CD4-positive, alpha-beta T cell treated with Interleukin-17A for 4 hours (primary cell): ENCODE data around the gene IL1R2.

ENCODE experiments used
- DNase-seq: peaks from one replicate; pipeline ENCODE4 v3.0.0-alpha.2; 2020; ENCODE audit warnings: mixed read lengths

IL1R2 gene

GRCh38 chr2:102044235-102044896, 52.6 kb downstream of the IL1R2 start:
- DNase-seq: no peak

GRCh38 chr2:102044967-102045489, 53.3 kb downstream of the IL1R2 start:
- DNase-seq: no peak

DNA sequence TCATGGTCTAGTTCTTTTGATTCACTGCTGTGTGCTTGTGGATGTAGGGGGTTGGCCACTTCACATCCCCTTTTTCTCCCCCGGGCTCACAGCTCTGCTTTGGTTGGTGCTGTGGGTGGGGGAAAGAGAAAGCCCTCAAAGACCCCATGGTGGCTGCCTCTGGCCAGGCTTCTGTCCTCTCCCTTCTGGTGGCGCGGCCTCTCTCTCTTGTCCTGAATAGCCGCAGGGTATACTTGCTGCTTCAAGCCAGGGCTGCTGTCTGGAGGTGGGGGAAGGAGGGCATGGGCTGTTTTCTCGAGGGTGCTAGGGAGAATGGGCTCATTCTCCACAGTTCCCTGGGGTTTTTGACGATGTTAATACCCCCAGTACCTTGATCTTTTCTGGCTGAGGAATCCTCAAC, 53.9 kb downstream of the IL1R2 start:
- no peak for DNase-seq

DNA sequence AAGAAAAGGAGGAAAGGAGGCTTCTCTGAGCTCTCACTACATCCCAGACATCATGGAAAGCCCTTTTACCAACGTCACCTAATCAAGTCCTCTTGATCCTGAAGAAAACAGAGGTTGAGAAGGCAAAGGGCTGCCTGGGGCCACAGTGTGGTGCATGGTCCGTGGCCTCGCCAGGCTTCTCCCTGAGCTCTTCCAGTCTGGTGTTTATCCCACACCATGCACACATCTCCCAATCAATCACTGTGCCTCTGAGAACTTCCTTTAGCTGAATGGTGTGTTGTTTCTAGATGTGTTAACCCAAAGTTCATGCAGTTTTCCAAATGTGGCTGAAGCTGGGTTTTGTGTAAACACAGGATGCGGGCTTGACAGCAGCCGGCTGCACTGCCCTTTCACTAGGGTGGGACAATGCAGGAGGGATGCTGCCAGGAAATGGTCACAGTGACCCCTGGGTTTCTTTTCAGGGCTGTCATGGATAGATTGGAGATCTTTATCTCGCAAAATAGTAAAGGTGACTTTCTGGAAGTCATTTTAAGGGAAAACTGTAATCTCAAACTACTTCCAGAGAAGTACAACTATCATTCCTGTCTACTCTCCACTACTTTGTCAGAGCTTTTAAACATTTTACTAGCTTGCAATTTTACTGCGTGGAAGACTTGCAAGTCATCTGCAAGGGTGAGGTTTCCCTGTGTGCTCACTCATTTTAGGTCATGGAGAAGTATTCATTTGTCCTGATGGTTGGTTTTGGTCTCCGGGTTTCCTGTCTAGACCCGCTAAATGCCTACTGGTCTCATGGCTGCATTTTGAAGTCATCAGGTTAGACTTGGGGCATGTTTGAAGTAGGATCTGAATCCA, 54.6 kb downstream of the IL1R2 start:
- no peak for DNase-seq

GRCh38 chr2:102048465-102048864, 56.7 kb downstream of the IL1R2 start:
- DNase-seq: no peak

DNA sequence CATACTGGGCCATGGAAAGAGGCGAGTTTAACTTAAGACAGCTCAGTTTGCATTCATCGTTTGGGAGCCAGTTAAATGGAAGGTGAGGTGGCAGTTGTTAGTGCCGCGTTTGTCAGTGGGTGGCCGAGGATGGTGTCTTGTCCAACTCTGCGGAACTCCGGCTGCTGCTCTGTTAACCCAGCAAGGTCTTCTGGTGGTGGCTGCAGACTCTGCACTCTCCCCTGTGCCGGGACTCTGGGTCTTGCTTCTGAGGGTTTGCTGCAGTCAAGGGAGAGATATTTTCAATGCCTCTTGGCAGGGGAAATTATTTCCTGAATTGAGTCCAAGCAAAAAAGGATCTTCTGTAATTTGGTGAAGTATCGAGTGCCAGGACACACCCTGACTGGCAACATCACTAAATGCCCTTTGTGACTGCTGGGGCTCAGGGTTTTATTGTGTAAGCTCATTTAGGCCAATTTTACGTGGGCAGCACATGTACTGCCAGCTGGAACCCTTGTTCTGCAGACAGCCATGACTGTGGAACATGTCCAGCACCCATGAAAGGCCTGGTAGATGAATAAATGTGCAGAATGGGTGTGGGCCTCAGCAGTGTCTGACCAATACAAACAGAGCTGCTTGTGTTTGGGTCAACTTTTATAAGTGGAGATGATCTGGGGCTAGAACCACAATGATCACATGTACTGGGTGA, 58.1 kb downstream of the IL1R2 start:
- DNase-seq: no peak

- DNase-seq: no peak
Measured at GRCh38 chr2:102050854-102051391, 59.2 kb downstream of the IL1R2 start.

DNA sequence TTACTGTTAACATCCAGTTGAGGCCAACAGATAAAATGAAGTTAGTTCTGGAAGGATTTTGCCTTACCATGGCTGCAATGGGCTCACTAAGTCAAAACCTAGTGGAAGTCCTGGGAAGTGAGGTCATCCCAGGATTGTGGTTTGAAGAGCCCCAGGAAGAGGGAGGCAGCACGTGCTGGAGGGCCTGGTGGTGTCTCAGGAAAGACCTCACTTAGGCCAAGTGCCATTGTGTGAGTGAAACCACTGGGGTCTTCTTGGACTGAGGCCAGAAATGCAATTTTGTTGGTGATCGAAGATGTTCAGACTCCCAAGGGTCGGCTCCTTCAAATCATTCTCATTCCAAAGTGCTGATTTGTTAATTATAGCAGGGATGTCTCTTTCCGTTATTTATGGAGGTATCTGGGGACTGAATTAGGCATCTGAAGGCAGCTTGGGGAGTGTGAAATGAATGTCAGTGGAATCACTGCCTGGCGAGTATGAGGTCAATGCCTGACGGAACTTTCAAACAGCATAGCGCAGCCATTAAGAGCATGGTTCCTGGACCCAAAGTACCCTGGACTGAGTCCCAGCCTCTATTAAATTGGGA, 60.0 kb downstream of the IL1R2 start:
- no peak for DNase-seq

- DNase-seq: no peak
Measured at GRCh38 chr2:102052365-102052764, 60.6 kb downstream of the IL1R2 start.

DNA sequence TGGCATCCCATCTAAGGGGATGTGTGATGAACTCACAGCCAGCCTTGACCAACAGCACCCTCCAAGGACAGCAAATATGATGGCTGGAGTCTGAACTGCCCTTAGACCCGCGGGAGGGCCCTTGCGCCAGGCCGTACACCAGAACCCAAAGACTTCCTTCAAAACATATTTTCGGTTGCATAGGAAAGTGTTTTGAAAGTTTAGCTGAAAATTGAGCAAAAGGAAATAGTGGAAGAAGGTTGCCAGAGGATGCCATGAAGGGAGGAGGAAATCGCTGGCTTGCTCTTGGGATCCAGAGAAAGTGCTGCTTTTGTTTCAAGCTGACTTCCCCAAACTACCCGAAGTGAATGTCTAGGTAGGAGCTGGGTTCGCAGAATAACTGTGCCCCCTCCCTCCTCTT, 61.3 kb downstream of the IL1R2 start:
- DNase-seq: no peak

DNA sequence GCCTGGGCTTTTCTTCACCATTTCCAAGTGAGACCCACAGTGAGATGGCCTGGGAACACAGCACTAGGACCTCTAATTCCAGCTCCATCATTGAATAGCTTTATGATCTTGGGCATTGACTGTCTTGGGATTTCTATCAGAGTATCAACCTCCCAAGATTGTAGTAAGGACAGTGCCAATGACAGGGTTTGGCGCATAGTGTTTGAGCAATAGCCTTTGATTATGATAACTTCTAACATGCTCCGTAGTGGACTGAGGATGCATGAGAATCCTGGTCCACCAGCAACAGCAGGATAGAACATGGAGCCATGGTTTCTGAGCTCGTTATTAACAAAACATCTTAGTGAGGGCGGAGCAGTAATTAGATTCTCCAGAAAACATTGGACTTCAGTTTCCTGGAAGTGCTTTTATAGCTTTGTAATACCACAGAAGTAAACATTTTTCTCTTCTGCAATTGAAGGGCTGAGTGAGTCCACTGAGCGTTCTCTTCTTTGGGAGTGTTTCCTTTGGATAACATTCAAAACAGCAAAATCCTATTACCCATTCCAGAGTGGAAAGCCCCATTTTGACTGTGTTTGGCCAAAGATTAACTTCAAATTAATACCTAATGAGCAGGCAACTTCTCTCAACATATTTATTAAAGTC, 63.7 kb downstream of the IL1R2 start:
- DNase-seq: no peak

DNA sequence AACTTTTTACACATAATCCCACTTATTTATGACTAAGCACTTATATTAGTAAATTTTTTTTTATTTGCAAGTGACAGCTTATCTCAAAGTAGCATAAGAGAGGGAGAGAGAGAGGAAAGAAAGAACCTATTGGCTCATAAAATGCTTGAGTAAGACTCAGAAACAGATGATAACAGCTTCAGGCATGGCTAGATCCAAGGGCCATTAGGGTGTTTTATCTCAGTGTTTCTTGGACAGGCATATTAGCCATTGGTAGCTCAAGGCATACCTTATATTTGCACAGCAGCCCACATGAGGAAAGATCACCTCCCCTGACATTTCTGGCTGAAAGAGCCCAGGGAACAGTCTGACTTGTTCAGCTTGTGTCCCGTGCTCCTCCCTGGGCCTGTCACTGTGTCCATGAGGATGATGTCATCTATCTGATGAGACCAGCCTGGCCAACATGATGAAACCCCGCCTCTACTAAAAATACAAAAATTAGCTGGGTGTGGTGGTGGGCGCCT, 64.4 kb downstream of the IL1R2 start:
- no peak for DNase-seq

GRCh38 chr2:102057502-102058292, 65.9 kb downstream of the IL1R2 start:
- DNase-seq: no peak

GRCh38 chr2:102058293-102058833, 66.6 kb downstream of the IL1R2 start:
- no peak for DNase-seq

- no peak for DNase-seq
Measured at GRCh38 chr2:102059151-102059550, 67.4 kb downstream of the IL1R2 start.

DNA sequence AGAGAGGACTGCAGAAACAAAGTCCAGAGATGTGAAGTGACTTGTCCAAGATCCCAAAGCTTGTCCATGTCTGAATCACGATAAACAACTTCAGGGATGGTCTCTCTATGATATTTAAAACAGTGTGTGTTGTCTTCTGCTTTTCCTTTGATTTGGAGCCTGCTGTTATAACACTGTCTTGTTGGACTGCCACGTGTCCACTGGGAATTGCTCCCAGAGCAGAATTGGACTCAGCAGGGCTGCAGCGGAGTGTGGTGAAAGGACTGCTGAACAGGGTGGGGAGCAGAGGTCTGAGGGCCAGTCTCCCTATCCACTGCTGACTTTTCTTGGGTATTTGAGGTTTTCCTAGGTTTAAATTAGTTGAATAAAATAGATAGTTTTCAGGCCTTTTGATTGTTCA, 68.3 kb downstream of the IL1R2 start:
- DNase-seq: no peak

DNA sequence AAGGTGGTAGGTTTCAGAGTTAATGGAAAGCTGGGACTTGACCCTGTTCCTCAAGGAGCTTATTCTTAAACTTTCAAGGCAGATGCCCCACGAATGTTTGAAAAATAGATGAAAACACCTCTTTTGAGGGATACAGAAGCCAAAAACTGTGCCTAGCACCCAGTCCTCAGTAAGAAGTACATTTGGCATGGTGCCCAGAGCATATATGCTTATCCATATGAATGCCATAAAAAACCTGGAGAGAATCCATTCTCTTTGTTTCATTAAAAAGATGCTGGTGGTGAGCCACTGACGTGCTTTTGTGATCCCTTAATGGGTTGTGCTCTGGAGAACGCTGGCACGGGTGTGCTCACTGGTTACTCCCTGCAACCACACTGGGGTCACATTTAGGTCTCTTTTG, 69.0 kb downstream of the IL1R2 start:
- no peak for DNase-seq

GRCh38 chr2:102061286-102061699, 69.5 kb downstream of the IL1R2 start:
- DNase-seq: no peak

DNA sequence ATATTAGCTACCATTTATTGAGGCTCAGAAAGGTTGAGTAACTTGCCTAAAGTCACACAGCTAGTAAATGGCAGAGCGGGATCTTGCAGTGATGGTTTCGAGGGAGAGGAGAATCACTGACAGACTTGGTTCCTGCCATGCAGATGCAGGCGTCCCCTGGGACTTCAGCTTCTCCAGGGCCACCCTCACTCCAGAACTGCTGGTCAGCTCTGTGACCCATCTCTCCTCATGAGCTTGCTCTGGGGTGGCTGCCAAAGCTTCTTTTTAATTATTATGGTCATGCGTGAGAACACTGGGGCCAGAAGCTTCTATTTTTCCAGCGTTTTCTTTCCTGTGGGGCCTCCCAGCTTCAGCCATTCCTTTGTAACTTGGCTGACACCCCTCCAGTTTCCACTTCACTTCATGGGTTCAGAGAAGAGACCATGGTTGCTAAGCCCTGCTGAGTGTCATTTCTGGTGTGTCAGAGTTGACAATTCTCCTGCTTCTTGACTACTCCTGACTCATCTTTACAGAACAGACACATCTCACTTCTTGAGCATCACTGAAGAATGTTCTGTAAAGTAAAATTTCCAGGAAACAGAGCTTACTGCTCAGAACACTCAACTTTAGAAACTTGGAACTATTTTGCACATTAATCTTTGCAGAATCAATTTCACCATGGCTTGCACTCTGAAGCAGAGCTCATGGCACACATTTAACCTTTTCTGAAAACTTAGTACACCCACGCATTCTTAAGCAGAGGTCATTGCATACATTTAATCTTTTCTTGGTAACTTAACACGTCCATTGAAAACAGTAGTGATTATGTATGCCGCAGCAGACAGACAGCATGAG, 70.4 kb downstream of the IL1R2 start:
- no peak for DNase-seq

- no peak for DNase-seq
Measured at GRCh38 chr2:102062802-102063201, 71.0 kb downstream of the IL1R2 start.
